Esophagus squamous epithelium (tissue), 4 donors: ENCODE measurements around the gene IL18BP.

ENCODE experiments used
- POLR2A ChIP-seq, 4 donors: fragments of 450-650 bp; IDR thresholded peaks; one replicate each; pipeline ENCODE4 v1.6.1; 2017; ENCODE audit warnings: antibody characterized with exemption in 4 of 4, mild to moderate bottlenecking in 4 of 4, moderate library complexity in 3 of 4
- TF ChIP-seq, protein P1 (sequence below), 6 experiments: fragments of 450-650 bp in 4 of 6; fragments of 200-600 bp in 2 of 6; sonication (generic) in 2 of 6; IDR thresholded peaks; one replicate each; pipeline ENCODE4 v1.5.1; 2016 to 2019; ENCODE audit warnings: antibody characterized with exemption in 6 of 6, mild to moderate bottlenecking in 4 of 6, moderate library complexity in 4 of 6

DNA sequence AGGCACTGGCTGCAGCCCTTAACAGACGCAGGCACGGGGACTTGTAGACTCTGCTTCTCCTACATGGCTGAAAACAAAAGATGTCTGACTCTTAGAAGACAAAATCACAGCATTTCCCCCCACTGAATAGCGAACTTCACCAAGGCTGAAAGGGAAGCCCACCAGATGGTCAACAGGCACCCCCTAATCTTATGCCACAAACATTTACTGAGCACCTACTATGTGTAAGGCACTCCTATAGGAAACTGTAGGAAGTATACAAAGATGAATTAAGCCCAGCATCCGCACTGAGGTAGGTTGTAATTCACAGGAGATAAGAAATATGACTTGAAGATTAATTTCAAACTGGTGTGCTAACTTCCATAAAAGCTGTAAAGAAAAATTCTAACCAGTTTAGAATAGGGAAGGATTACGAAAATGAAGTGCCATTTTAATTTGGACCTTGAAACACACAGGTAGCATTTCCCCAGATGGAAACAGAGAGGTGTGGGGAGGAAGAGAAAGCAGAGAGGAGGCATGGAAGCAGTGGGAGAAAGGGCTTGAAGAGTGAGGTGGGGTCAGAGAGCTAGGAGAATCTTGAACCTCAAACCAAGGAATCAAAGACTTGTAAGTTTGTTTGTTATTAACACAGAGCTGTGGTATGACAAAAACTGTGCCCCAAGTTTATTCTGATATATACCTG is 43.5 kb downstream of the IL18BP start:
- TF ChIP-seq, protein P1, sequence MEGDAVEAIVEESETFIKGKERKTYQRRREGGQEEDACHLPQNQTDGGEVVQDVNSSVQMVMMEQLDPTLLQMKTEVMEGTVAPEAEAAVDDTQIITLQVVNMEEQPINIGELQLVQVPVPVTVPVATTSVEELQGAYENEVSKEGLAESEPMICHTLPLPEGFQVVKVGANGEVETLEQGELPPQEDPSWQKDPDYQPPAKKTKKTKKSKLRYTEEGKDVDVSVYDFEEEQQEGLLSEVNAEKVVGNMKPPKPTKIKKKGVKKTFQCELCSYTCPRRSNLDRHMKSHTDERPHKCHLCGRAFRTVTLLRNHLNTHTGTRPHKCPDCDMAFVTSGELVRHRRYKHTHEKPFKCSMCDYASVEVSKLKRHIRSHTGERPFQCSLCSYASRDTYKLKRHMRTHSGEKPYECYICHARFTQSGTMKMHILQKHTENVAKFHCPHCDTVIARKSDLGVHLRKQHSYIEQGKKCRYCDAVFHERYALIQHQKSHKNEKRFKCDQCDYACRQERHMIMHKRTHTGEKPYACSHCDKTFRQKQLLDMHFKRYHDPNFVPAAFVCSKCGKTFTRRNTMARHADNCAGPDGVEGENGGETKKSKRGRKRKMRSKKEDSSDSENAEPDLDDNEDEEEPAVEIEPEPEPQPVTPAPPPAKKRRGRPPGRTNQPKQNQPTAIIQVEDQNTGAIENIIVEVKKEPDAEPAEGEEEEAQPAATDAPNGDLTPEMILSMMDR (IDR thresholded peaks at IDR 0.05), result no peak
- no peak for TF ChIP-seq POLR2A (IDR thresholded peaks at IDR 0.05)
